Measurements from ENCODE around the gene WWP2.
"Not testable (repeated sequence)": the region's sequence is repeated elsewhere in the genome, so short reads cannot be mapped to it uniquely, and the experiment has no call there.

Gene WWP2

GRCh38 chr16:69951672-69952031 lies 189.5 kb downstream of the WWP2 start:
- not testable (repeated sequence) for H3K4me3 ChIP-seq (ENCODE audit: low read depth, low read length); DNase-seq (ENCODE audit: low read depth)

GRCh38 chr16:69952116-69952515 lies 190.0 kb downstream of the WWP2 start:
- not testable (repeated sequence) for DNase-seq (ENCODE audit: low read depth); H3K4me3 ChIP-seq (ENCODE audit: low read depth, low read length)

GRCh38 chr16:69952572-69953355 lies 190.6 kb downstream of the WWP2 start:
- DNase-seq (ENCODE audit: low read depth); H3K4me3 ChIP-seq (ENCODE audit: low read depth, low read length): not testable (repeated sequence)

GRCh38 chr16:69954241-69954640 lies 192.1 kb downstream of the WWP2 start:
- not testable (repeated sequence) for DNase-seq (ENCODE audit: low read depth); H3K4me3 ChIP-seq (ENCODE audit: low read depth, low read length)

- not testable (repeated sequence) for H3K4me3 ChIP-seq (ENCODE audit: low read depth, low read length); DNase-seq (ENCODE audit: low read depth)
Observed at GRCh38 chr16:69963312-69963711, 201.2 kb downstream of the WWP2 start.

GRCh38 chr16:69964960-69965660 lies 203.0 kb downstream of the WWP2 start:
- H3K4me3 ChIP-seq (ENCODE audit: low read depth, low read length) = peak overlapping the region; percentile 3
- DNase-seq (ENCODE audit: low read depth) = not testable (repeated sequence)

- not testable (repeated sequence) for H3K4me3 ChIP-seq (ENCODE audit: low read depth, low read length); DNase-seq (ENCODE audit: low read depth)
Observed at GRCh38 chr16:69965661-69966054, 203.5 kb downstream of the WWP2 start.

- DNase-seq (ENCODE audit: low read depth); H3K4me3 ChIP-seq (ENCODE audit: low read depth, low read length): not testable (repeated sequence)
Observed at GRCh38 chr16:69967688-69968087, 205.6 kb downstream of the WWP2 start.

- DNase-seq (ENCODE audit: low read depth); H3K4me3 ChIP-seq (ENCODE audit: low read depth, low read length): not testable (repeated sequence)
Observed at GRCh38 chr16:69968125-69968524, 206.0 kb downstream of the WWP2 start.

- H3K4me3 ChIP-seq (ENCODE audit: low read depth, low read length); DNase-seq (ENCODE audit: low read depth): not testable (repeated sequence)
Observed at GRCh38 chr16:69969657-69970056, 207.5 kb downstream of the WWP2 start.

- DNase-seq (ENCODE audit: low read depth); H3K4me3 ChIP-seq (ENCODE audit: low read depth, low read length): not testable (repeated sequence)
Observed at GRCh38 chr16:69972120-69972519, 210.0 kb downstream of the WWP2 start.

- DNase-seq (ENCODE audit: low read depth); H3K4me3 ChIP-seq (ENCODE audit: low read depth, low read length): not testable (repeated sequence)
Observed at GRCh38 chr16:69972935-69973334, 210.8 kb downstream of the WWP2 start.

- DNase-seq (ENCODE audit: low read depth) = not testable (repeated sequence)
Observed at GRCh38 chr16:69985196-69985595, 223.1 kb downstream of the WWP2 start.

More at GRCh38 chr16:69985196-69985595, 223.1 kb downstream of the WWP2 start:
- not testable (repeated sequence) for H3K4me3 ChIP-seq (ENCODE audit: low read depth, low read length)
